Gastrocnemius medialis (tissue), 4 donors: ENCODE results near the gene METTL26. TPM values are rescaled to one million over a fixed set of nuclear protein-coding genes. Genes with fewer than 3 reads are reported as not detected.

Experiments used
- ATAC-seq, 2 donors: fragments of 150-250 bp; one replicate each; pipeline ENCODE4 v1.9.1; 2016
- DNase-seq, 2 donors: peaks; one replicate each; pipeline ENCODE4 v3.0.0-alpha.2; 2019
- H3K27ac ChIP-seq, 4 donors: fragments of 200-600 bp; sonication (generic); 1 replicate in 1 of 4; 2 replicates in 3 of 4; pipeline ENCODE4 v1.5.1; 2016 to 2018; ENCODE audit warnings: mild to moderate bottlenecking in 2 of 4, moderate library complexity in 1 of 4
- H3K27me3 ChIP-seq, 3 donors: fragments of 200-600 bp; sonication (generic) in 2 of 3; 1 replicate in 1 of 3; 2 replicates in 2 of 3; pipeline versions ENCODE4 v1.5.1 to v1.6.0; 2016 to 2019; ENCODE audit warnings: mild to moderate bottlenecking in 1 of 3, moderate library complexity in 1 of 3
- H3K36me3 ChIP-seq, 2 donors: fragments of 200-600 bp; sonication (generic) in 1 of 2; one replicate each; pipeline ENCODE4 v1.5.1; 2017 to 2018
- H3K4me1 ChIP-seq, 2 donors: fragments of 200-600 bp; sonication (generic) in 1 of 2; one replicate each; pipeline ENCODE4 v1.5.1; 2016 to 2017; ENCODE audit warnings: mild to moderate bottlenecking in 2 of 2
- H3K4me3 ChIP-seq, 4 donors: fragments of 200-600 bp; sonication (generic) in 3 of 4; 1 replicate in 1 of 4; 2 replicates in 3 of 4; pipeline ENCODE4 v1.5.1; 2016 to 2019; ENCODE audit warnings: mild to moderate bottlenecking in 2 of 4
- H3K9me3 ChIP-seq, 3 donors: fragments of 200-600 bp; sonication (generic) in 2 of 3; 1 replicate in 1 of 3; 2 replicates in 2 of 3; pipeline ENCODE4 v1.5.1; 2016 to 2019
- POLR2A ChIP-seq, 2 donors: fragments of 450-650 bp; IDR thresholded peaks; one replicate each; pipeline ENCODE4 v1.6.1; 2017; ENCODE audit warnings: antibody characterized with exemption in 2 of 2, mild to moderate bottlenecking in 2 of 2, moderate library complexity in 2 of 2
- in situ Hi-C, 4 donors: fragments of 200-750 bp; cut with MboI; loops; one replicate each; pipeline versions ENCODE4 v1.15.0 to v1.8.0; 2017; ENCODE audit warnings: low sequenced_read_pairs in 4 of 4
- intact Hi-C: fragments of 100-400 bp; cut with DNase I; formaldehyde crosslinking; loops from one replicate; pipeline ENCODE4 v1.15.1; 2023; ENCODE audit warnings: low total_unique reads
- total RNA-seq, 4 donors: library from RNA; depleted of rRNA; stranded (reverse); fragments of >200 nt; gene quantifications; one replicate each; pipeline versions ENCODE4 v1.1.0 to v1.2.3, GENCODE V29; 2016
- TF ChIP-seq, protein P1 (sequence below), 5 experiments: fragments of 450-650 bp in 3 of 5; fragments of 200-600 bp in 2 of 5; sonication (generic) in 2 of 5; IDR thresholded peaks in 4 of 5; conservative IDR thresholded peaks in 1 of 5; 1 replicate in 4 of 5; 2 replicates in 1 of 5; pipeline ENCODE4 v1.5.1; 2016 to 2019; ENCODE audit warnings: antibody characterized with exemption in 5 of 5, mild to moderate bottlenecking in 3 of 5, moderate library complexity in 3 of 5

The METTL26 gene
- total RNA-seq, 4 donors from 2014 or later, result 114 to 212 (median 141) TPM

DNA sequence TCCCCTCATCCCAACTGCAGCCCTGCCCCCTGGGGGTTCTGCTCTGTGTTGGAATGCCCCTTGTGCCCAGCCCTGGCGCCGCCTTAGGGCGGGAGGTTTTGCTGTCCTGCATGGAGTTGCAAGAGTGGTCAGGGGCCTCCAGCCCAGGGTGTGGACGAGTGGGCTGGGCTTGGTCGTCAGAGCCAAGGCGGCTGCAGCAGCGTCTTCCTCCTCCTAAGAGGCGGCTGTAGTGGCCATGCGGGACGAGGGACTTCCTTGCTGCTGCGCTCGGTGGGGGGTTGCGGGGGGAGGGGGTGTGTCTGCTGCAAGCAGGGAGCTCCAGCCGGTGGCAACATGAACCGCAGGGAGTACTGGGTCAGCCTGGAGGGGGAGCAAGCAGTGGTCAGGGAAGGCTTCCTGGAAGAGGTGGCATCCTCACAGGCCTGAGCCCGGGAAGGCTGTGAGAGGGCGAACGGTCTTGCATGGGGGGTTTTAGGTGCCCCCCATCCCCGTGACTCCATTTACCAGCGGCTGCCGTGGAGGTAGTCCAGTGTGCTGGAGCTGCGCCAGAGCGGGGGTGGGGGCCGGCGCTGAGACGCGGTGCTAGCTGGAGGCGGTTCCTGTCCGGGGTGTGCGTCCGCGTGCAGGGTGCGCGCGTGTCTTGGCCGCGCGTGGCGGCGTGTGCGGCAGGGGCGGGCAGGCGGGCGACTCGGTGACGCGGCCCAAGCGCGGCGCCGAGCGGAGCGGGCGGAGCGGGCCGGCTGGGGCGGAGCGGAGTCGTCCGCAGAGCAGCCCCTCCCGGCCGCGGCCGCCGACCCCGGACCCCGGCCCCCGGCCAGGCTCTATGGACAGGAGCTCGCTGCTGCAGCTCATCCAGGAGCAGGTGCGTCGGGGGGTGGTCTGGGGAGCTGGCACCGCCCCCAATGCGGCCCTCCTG is 39.1 kb upstream of the METTL26 start, which contains the start of gene RHBDL1:
TSS of gene RHBDL1 (plus strand) at position 704 of the 916 bp plus-strand sequence. CDS start at position 824, 120 bp downstream.
- DNase-seq (no peak), ATAC-seq (no peak)
- no peaks in the 10 kb centered on the region for H3K27me3 ChIP-seq
- TF ChIP-seq, protein P1, sequence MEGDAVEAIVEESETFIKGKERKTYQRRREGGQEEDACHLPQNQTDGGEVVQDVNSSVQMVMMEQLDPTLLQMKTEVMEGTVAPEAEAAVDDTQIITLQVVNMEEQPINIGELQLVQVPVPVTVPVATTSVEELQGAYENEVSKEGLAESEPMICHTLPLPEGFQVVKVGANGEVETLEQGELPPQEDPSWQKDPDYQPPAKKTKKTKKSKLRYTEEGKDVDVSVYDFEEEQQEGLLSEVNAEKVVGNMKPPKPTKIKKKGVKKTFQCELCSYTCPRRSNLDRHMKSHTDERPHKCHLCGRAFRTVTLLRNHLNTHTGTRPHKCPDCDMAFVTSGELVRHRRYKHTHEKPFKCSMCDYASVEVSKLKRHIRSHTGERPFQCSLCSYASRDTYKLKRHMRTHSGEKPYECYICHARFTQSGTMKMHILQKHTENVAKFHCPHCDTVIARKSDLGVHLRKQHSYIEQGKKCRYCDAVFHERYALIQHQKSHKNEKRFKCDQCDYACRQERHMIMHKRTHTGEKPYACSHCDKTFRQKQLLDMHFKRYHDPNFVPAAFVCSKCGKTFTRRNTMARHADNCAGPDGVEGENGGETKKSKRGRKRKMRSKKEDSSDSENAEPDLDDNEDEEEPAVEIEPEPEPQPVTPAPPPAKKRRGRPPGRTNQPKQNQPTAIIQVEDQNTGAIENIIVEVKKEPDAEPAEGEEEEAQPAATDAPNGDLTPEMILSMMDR (IDR thresholded peaks at IDR 0.05 in 4 of 5, conservative IDR thresholded peaks at IDR 0.05 in 1 of 5), result no peak
- TF ChIP-seq POLR2A (IDR thresholded peaks at IDR 0.05), result no peak
- H3K4me1 ChIP-seq, result peaks cover 0 to 8% of the 10 kb centered on the region in 2 donors
- no peaks in the 10 kb centered on the region for H3K9me3 ChIP-seq
- in situ Hi-C loops, result no loop called here
- H3K27ac ChIP-seq, result no peak within 1 kb of the TSS
- H3K36me3 ChIP-seq, result peaks cover 0 to 35% of the 10 kb centered on the region in 2 donors
- peak within 1 kb of the TSS in 3 of 4 donors; percentile 21 to 34 (median 24) for H3K4me3 ChIP-seq
- intact Hi-C loops, result no loop called here

DNA sequence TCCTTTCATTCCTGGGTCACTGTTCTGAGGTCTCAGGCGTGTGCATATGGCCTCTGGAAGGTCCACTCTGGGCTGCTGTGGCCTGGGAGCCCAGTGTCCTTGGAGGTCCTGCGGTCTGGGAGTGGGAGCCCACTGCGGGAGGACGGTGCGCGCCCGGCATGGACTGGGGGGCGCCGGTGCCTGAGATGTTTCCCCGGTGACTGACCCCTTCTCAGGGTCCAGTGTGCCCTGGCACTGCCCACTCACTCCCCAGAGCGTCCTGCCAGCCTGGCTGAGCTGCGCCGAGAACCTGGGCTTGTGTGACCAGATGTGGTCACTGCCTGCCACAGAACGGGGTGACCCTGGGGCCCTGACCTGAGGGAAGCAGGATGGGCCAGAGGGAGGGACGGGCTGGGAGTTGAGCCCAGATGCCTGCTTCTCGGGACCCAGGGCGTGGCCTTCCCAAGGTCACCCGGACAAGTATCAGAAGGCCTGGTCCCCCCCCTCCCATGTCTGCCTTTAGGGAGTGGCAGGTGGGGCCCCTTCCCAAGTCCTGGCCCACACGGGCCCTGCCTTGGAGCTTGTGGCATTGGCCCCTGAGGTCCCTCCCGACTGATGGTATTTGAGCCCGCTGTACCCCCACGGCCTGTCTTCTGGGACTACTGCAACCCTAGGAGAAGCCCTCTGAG is 38.2 kb upstream of the METTL26 start:
- peaks cover 0 to 44% of the 10 kb centered on the region in 2 donors for H3K36me3 ChIP-seq
- H3K4me3 ChIP-seq, result no peak overlapping the region
- ATAC-seq, result no peak
- intact Hi-C loops (no loop called here), in situ Hi-C loops (no loop called here)
- H3K27ac ChIP-seq, result no peak overlapping the region
- H3K4me1 ChIP-seq, result peaks cover 0 to 7% of the 10 kb centered on the region in 2 donors
- no peak for DNase-seq
- H3K27me3 ChIP-seq, result no peaks in the 10 kb centered on the region
- no peaks in the 10 kb centered on the region for H3K9me3 ChIP-seq
- TF ChIP-seq, protein P1 (IDR thresholded peaks at IDR 0.05 in 4 of 5, conservative IDR thresholded peaks at IDR 0.05 in 1 of 5), result no peak
- no peak for TF ChIP-seq POLR2A (IDR thresholded peaks at IDR 0.05)

DNA sequence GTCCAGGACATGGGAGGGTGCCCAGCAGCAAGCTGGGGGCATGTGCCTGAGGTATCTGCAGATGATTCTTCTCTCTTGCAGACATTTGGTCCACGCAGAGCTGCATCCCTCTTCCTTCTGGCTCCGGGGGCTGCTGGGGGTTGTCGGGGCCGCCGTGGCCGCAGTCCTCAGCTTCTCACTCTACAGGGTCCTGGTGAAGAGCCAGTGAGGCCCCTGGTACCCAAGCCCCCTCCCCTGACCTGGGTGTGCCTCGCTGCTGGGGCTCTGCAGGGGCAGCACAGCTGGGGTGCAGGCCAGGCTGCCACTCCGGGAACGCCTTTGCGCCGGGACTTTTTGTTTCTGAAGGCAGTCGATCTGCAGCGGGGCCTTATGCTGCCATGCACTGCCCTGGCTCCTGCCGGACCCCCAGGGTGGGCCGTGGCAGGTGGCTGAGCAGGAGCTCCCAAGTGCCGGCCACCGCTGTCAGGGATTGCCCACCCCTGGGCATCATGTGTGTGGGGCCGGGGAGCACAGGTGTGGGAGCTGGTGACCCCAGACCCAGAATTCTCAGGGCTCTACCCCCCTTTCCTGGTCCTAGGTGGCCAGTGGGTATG is 37.4 kb upstream of the METTL26 start:
- intact Hi-C loops (no loop called here), in situ Hi-C loops (no loop called here)
- Histone ChIP-seq H3K9me3 (no peaks in the 10 kb centered on the region), H3K27me3 (no peaks in the 10 kb centered on the region), H3K36me3 (peaks cover 0 to 46% of the 10 kb centered on the region in 2 donors), H3K4me1 (peaks cover 7 to 11% of the 10 kb centered on the region in 2 donors), H3K27ac (no peak overlapping the region), H3K4me3 (no peak overlapping the region)
- no peak for ATAC-seq
- no peak for DNase-seq
- no peak for TF ChIP-seq POLR2A (IDR thresholded peaks at IDR 0.05)
- TF ChIP-seq, protein P1 (IDR thresholded peaks at IDR 0.05 in 4 of 5, conservative IDR thresholded peaks at IDR 0.05 in 1 of 5), result no peak

DNA sequence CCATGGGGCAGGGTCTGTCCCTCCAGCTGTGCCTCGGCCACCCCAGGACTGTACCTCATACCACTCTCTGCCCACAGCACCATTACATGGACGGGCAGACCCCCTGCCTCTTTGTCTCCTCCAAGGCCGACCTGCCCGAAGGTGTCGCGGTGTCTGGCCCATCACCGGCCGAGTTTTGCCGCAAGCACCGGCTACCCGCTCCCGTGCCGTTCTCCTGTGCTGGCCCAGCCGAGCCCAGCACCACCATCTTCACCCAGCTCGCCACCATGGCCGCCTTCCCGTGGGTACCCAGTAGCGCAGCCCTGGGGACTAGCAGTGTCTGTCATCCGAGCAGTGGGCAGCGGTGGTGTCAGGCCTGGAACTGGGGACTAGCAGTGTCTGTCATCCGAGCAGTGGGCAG is 36.7 kb upstream of the METTL26 start:
- Histone ChIP-seq H3K27me3 (no peaks in the 10 kb centered on the region), H3K9me3 (no peaks in the 10 kb centered on the region), H3K36me3 (peaks cover 0 to 46% of the 10 kb centered on the region in 2 donors), H3K27ac (no peak overlapping the region), H3K4me3 (no peak overlapping the region), H3K4me1 (peaks cover 7 to 13% of the 10 kb centered on the region in 2 donors)
- intact Hi-C loops (no loop called here), in situ Hi-C loops (no loop called here)
- no peak for ATAC-seq
- no peak for TF ChIP-seq POLR2A (IDR thresholded peaks at IDR 0.05)
- TF ChIP-seq, protein P1 (IDR thresholded peaks at IDR 0.05 in 4 of 5, conservative IDR thresholded peaks at IDR 0.05 in 1 of 5), result no peak
- no peak for DNase-seq
